ENCODE data around the gene PYCR2. TPM values are rescaled to one million over a fixed set of nuclear protein-coding genes. Genes with fewer than 3 reads are reported as not detected.
A peak's percentile ranks its signal among the peaks of the same experiment; 100 is the strongest.

PYCR2 gene
- total RNA-seq, 1 donor from 2014 or later = 64.0 TPM

GRCh38 chr1:225887030-225887314 is 37.1 kb downstream of the PYCR2 start:
- H3K4me1 ChIP-seq = peaks cover 18% of the 10 kb centered on the region
- no peaks in the 10 kb centered on the region for H3K36me3 ChIP-seq
- intact Hi-C loops (cut with micrococcal nuclease) = no loop called here
- no peak for TF ChIP-seq CTCF (IDR thresholded peaks at IDR 0.05; ENCODE audit: borderline replicate concordance)
- H3K4me3 ChIP-seq = no peak overlapping the region
- H3K27ac ChIP-seq (replicated peaks) = no peak overlapping the region
- H3K27me3 ChIP-seq (ENCODE audit: low read depth) = peaks cover 15% of the 10 kb centered on the region
- H3K9me3 ChIP-seq (replicated peaks) = no peaks in the 10 kb centered on the region
- DNase-seq = no peak

- no peak overlapping the region for H3K4me3 ChIP-seq
- DNase-seq = no peak
- H3K27me3 ChIP-seq (ENCODE audit: low read depth) = peaks cover 15% of the 10 kb centered on the region
- intact Hi-C loops (cut with micrococcal nuclease) = no loop called here
- H3K36me3 ChIP-seq = no peaks in the 10 kb centered on the region
- TF ChIP-seq CTCF (IDR thresholded peaks at IDR 0.05; ENCODE audit: borderline replicate concordance) = no peak
- H3K9me3 ChIP-seq (replicated peaks) = no peaks in the 10 kb centered on the region
- no peak overlapping the region for H3K27ac ChIP-seq (replicated peaks)
- peaks cover 24% of the 10 kb centered on the region for H3K4me1 ChIP-seq
Observed at GRCh38 chr1:225886159-225887029, 37.7 kb downstream of the PYCR2 start.

GRCh38 chr1:225885336-225885735 is 38.7 kb downstream of the PYCR2 start:
- no peak overlapping the region for H3K27ac ChIP-seq (replicated peaks)
- no peak for DNase-seq
- H3K36me3 ChIP-seq = no peaks in the 10 kb centered on the region
- no peak for TF ChIP-seq CTCF (IDR thresholded peaks at IDR 0.05; ENCODE audit: borderline replicate concordance)
- peaks cover 15% of the 10 kb centered on the region for H3K27me3 ChIP-seq (ENCODE audit: low read depth)
- H3K9me3 ChIP-seq (replicated peaks) = no peaks in the 10 kb centered on the region
- no peak overlapping the region for H3K4me3 ChIP-seq
- peaks cover 34% of the 10 kb centered on the region for H3K4me1 ChIP-seq
- intact Hi-C loops (cut with micrococcal nuclease) = no loop called here

- no peak for DNase-seq
- H3K27me3 ChIP-seq (ENCODE audit: low read depth) = peaks cover 14% of the 10 kb centered on the region
- TF ChIP-seq CTCF (IDR thresholded peaks at IDR 0.05; ENCODE audit: borderline replicate concordance) = no peak
- no peaks in the 10 kb centered on the region for H3K9me3 ChIP-seq (replicated peaks)
- H3K36me3 ChIP-seq = no peaks in the 10 kb centered on the region
- intact Hi-C loops (cut with micrococcal nuclease) = no loop called here
- peak overlapping the region; percentile 94 for H3K27ac ChIP-seq (replicated peaks)
- H3K4me3 ChIP-seq = peak overlapping the region; percentile 96
- H3K4me1 ChIP-seq = peaks cover 50% of the 10 kb centered on the region
Observed at GRCh38 chr1:225883616-225884265, 40.3 kb downstream of the PYCR2 start.

- no peak for TF ChIP-seq CTCF (IDR thresholded peaks at IDR 0.05; ENCODE audit: borderline replicate concordance)
- peak; percentile 65 for DNase-seq
Observed at GRCh38 chr1:225882694-225883615, 41.1 kb downstream of the PYCR2 start.

More at GRCh38 chr1:225882694-225883615, 41.1 kb downstream of the PYCR2 start:
- Histone ChIP-seq H3K27ac (replicated peaks) (peak overlapping the region; percentile 94), H3K4me1 (peaks cover 58% of the 10 kb centered on the region), H3K9me3 (replicated peaks) (no peaks in the 10 kb centered on the region), H3K27me3 (ENCODE audit: low read depth) (peaks cover 6% of the 10 kb centered on the region), H3K4me3 (peak overlapping the region; percentile 96), H3K36me3 (no peaks in the 10 kb centered on the region)
- intact Hi-C loops (cut with micrococcal nuclease) = no loop called here
